Uterus (tissue), 2 donors: ENCODE results near the gene KIFC1.

Experiments used
- POLR2A ChIP-seq, 2 donors: fragments of 450-650 bp; IDR thresholded peaks; one replicate each; pipeline ENCODE4 v1.6.1; 2016; ENCODE audit warnings: antibody characterized with exemption in 2 of 2, mild to moderate bottlenecking in 1 of 2, moderate library complexity in 1 of 2
- TF ChIP-seq, protein P1 (sequence below), 4 experiments: fragments of 200-600 bp in 2 of 4; fragments of 450-650 bp in 2 of 4; sonication (generic) in 2 of 4; IDR thresholded peaks; one replicate each; pipeline ENCODE4 v1.5.1; 2016 to 2019; ENCODE audit warnings: antibody characterized with exemption in 4 of 4, mild to moderate bottlenecking in 2 of 4, moderate library complexity in 1 of 4

DNA sequence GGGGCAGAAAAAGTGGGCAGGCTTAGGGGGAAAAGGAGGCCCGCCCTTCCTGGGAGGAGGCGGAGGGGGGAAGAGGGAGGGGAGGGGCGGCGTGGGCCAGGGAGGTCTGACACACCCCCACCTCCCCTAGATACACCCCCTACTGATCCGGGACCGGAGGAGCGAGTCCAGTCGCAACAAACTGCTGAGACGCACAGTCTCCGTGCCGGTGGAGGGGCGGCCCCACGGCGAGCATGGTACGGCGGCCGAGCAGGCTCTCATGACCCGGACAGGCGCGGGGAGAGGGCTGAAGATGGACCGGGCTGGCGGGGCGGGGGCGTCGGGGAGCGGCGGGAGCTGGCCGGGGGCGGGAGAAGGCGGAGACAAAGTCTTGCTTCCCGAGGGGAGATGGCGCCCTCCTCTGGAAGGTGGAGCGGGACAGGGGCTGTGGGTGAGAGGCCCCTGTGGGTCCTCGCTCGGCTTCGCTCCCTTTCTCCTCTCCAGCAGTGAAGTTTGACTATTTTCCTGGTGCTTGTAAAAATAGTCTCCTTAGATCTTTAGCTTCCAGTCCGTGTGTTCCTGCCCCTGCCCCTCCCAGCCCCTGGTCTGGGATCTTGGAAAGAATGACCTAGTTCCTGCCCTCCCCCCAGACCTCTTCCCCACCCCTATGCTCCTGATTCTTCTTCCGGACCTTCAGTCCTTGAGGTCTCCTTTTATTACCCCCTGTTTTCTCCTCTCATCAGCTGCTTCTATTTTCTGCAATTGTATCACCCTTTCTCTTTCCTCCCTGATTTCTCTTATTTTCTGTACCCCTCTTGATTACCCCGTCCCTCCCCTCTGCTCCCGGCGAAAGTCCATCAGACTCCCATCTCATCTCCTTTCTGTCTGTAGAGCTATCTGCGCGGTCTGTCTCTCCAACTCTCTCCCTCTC lies 34.3 kb downstream of the KIFC1 start:
- peak in 1 of 2 donors; percentile 55 for TF ChIP-seq POLR2A (IDR thresholded peaks at IDR 0.05)
- TF ChIP-seq, protein P1, sequence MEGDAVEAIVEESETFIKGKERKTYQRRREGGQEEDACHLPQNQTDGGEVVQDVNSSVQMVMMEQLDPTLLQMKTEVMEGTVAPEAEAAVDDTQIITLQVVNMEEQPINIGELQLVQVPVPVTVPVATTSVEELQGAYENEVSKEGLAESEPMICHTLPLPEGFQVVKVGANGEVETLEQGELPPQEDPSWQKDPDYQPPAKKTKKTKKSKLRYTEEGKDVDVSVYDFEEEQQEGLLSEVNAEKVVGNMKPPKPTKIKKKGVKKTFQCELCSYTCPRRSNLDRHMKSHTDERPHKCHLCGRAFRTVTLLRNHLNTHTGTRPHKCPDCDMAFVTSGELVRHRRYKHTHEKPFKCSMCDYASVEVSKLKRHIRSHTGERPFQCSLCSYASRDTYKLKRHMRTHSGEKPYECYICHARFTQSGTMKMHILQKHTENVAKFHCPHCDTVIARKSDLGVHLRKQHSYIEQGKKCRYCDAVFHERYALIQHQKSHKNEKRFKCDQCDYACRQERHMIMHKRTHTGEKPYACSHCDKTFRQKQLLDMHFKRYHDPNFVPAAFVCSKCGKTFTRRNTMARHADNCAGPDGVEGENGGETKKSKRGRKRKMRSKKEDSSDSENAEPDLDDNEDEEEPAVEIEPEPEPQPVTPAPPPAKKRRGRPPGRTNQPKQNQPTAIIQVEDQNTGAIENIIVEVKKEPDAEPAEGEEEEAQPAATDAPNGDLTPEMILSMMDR (IDR thresholded peaks at IDR 0.05): peak; percentile 45 to 75 (median 66)
